Left ventricle myocardium superior (tissue), 1 donor: ENCODE results near the gene ABLIM1. TPM values are rescaled to one million over a fixed set of nuclear protein-coding genes. Genes with fewer than 3 reads are reported as not detected.

Experiments
- ATAC-seq: fragments of 200-7000 bp; cut with Tn5 transposase; one replicate; pipeline ENCODE4 v1.9.1; 2020; ENCODE audit warnings: mild to moderate bottlenecking, moderate library complexity
- DNase-seq: peaks from one replicate; pipeline ENCODE4 v3.0.0-alpha.2; 2020
- intact Hi-C: fragments of 100-400 bp; cut with micrococcal nuclease; formaldehyde crosslinking; loops from one replicate; pipeline ENCODE4 v1.11.0; 2022
- total RNA-seq: library from RNA; stranded (reverse); fragmentation: NEBNext Ultra II Directional; extraction: Animal tissue kit (Norgen Biotek cat#: 25700); gene quantifications from one replicate; pipeline ENCODE4 v1.2.1, GENCODE V29; 2021
- donor health status: DM: no; HTN: yes; CAD: no; lungs with severe emphysema.

Gene ABLIM1
- total RNA-seq, 1 donor from 2014 or later: 808 TPM

- peak; percentile 59 for ATAC-seq
- intact Hi-C loops: no loop called here
- no peak for DNase-seq
Measured at GRCh38 chr10:114652402-114653368, 5.4 kb downstream of the ABLIM1 start.

DNA sequence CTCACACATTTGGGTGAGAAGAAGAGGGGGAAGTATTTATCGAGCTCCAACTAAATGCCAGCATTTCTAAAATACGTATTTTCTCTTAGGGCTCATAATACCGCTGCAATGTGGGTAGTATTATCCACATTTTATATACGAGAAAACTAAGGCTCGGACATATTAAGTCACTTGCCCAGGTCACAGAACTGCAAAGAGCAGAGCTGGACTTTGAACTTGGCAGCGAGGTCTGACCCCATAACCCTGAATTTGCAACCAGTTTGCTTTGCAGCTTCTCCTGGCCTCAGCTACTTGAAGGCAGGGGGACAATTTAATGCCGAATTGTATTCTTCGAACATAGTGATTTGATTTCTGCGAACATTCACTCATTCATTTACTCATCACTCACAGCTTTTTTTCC, 7.2 kb downstream of the ABLIM1 start:
- ATAC-seq (no peak), DNase-seq (no peak)
- intact Hi-C loops: no loop called here

DNA sequence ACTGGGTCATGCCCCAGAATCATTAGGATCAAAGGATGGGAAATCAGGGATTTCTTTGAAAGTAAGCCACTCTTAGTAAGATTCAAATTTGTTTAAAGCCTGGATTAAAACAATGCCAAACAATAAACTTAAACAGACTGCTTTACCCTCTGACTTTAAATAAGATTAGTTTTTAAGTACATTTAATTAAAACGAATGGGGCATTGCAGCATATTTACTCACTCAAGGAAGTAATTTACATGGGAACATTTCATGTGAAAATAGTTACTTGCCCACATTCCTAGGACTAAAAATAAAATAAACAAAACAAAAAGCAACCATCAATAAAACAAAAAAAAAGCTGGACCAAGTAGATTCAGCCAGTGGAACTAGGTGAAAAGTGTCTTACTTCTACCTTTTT, 7.8 kb downstream of the ABLIM1 start:
- intact Hi-C loops: no loop called here
- DNase-seq (no peak), ATAC-seq (no peak)

DNA sequence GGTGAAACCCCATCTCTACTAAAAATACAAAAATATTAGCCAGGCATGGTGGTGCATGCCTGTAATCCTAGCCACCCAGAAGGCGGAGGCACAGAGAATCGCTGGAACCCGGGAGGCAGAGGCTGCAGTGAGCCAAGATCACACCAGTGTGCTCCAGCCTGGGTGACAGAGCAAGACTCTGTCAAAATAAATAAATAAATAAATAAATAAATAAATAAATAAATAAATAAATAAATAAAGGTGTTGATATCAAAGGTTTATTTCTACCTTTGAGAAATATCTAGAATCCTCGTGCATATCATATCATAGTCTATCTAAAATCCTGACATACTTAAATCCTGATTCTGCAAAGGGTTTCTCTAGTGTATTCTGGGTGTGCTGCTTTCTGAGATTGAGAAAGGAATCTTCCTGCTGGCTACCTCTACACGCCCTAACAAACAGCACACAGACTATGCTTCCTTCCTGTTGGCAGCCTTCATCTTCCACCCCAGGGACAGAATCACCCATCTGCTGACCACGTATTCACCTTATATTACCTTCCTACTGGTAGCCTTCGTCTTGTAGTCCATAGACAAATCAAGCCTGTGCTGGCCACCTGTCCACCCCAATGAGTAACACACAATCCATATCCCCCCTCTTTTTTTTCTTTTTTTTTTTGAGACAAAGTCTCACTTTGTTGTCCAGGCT, 8.7 kb downstream of the ABLIM1 start:
- ATAC-seq (no peak), DNase-seq (no peak)
- intact Hi-C loops: no loop called here

GRCh38 chr10:114648368-114648767, 9.7 kb downstream of the ABLIM1 start:
- DNase-seq (no peak), ATAC-seq (no peak)
- intact Hi-C loops: no loop called here

DNA sequence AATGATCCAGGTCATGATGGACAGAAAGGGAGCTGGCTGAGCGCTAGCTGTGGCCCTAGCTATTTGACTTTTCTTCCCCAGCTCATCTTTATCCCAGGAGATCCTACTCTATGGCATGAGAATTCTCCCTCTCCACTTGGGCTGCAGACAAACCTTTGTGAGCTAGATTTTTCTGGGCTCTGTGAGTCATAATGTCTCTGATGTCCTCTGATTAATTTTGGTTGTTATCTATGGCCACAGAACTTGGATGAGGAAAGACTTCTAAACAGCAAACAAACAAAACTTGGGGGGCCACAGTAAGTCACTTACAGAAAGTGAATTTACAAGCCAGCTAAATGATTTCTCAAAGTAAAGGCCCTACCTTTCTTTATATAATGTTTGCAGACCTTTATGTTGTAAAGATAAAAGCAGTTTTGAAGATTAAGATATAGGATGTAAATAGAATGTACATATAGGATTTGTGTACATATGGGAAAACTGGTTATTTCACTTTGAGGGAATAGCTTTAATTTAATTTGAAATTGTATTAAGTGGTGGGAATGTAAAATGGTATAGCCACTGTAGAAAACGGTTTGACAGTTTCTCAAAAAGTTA, 10.4 kb downstream of the ABLIM1 start:
- intact Hi-C loops: no loop called here
- DNase-seq (no peak), ATAC-seq (no peak)

GRCh38 chr10:114646426-114646825, 11.6 kb downstream of the ABLIM1 start:
- no peak for DNase-seq
- no peak for ATAC-seq

DNA sequence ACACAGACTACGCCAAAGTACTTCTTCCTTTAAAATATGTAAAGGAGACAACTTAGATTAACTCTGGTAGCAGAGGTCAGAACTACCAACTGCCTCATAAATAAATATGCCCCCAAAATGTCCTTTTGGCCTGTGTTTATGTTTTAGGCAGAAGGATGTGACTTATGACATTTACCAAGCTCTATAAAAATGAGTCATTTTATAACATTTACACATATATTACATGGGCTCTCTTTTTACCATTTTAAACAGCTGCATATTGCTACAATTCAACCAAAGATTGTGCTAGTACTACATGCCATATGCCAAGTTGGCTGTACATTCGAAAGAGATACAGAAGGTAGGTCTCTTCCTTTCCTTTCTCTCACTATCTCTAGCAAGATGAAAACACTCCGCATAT, 12.4 kb downstream of the ABLIM1 start:
- no peak for DNase-seq
- no peak for ATAC-seq
- intact Hi-C loops: no loop called here

More at GRCh38 chr10:114646426-114646825, 11.6 kb downstream of the ABLIM1 start:
- intact Hi-C loops: no loop called here

DNA sequence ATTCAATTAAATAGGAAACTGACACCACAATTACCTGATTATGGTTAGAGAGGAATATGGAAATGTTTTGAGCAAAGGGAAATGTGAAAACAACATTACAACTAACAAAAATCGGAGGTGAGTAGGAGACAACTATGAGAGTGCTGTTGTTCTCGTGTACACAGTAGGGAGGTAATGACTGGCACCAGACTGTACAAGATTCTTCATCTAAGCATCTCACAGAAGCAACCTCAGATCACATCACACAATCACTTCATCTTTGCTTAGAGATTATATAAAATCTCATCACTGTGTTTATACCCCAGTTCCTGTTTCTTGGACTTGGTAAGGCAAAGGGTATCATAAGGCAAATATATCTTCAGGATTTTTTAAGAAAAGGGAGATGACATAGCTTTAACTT, 14.9 kb downstream of the ABLIM1 start:
- ATAC-seq: no peak
- no peak for DNase-seq
- intact Hi-C loops: no loop called here

DNA sequence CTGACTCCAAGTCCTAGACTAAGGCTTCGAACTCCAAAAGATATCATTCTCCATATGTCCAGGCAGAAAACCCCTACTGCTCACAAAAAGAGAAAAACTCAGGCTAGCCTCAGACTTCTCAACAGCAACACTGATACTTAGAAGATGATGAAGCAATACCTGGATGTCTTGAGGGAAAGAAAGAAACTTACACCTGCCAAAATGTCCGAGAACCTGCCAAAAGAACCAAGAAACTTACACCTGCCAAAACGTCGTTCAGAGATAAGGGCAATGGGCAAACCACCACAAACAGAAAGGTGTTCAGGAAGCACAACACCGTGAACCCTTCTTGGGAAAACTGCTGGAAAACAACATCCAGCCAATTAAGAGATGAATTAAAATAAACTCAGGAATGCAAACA, 15.3 kb downstream of the ABLIM1 start:
- DNase-seq (no peak), ATAC-seq (no peak)
- intact Hi-C loops: no loop called here

GRCh38 chr10:114638821-114639625, 19.1 kb downstream of the ABLIM1 start:
- intact Hi-C loops: loop anchor here (10.0 kb wide), 1 partner anchor 84 kb away; no protein-coding TSS in a partner anchor

DNA sequence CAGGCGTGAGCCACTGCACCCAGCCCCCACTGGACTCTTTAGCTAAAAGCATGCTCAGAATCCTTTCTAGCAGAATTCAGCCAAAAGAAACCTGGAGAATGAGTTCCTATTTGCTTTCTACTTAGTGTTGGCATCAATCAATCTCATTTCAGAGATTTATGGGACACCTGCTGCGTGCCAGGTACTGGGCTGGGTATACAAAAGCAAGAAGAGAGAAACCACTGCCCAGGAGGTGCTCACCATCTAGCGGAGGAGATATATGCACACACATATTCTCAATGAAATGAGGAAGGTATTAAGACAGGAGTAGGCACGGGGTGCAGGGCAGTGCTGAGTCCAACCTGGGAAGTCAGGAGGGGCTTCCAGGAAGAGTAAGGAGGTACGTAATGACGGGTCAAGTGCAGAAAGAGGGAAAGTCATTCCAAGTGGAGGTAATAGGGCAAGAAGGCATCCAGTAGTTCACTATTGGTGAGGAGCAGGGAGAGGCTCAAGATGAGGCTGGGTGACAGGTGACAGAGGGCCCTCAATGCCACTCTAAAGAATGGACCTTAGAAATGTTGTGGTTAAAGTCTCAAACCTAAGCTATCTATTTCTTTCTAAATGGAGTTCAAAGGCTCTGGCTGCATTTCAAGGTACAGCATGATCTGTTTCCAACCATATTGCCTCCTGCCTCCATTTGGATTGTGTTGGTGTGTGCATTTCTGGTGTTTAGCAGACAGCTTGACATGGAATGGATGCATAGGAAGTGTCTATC, 22.1 kb downstream of the ABLIM1 start:
- no peak for DNase-seq
- intact Hi-C loops: loop anchor here (10.0 kb wide), 1 partner anchor 81 kb away; no protein-coding TSS in a partner anchor
- no peak for ATAC-seq

More at GRCh38 chr10:114638821-114639625, 19.1 kb downstream of the ABLIM1 start:
- no peak for DNase-seq
- ATAC-seq: peak; percentile 40

GRCh38 chr10:114635101-114635500, 23.0 kb downstream of the ABLIM1 start:
- no peak for DNase-seq
- ATAC-seq: no peak
- intact Hi-C loops: loop anchor here (10.0 kb wide), 1 partner anchor 80 kb away; no protein-coding TSS in a partner anchor

GRCh38 chr10:114634609-114634979, 23.5 kb downstream of the ABLIM1 start:
- DNase-seq: peak; percentile 55
- intact Hi-C loops: loop anchor here (5.0 to 10.0 kb wide), 2 partner anchors 48 to 80 kb away; no protein-coding TSS in a partner anchor
- ATAC-seq: peak; percentile 46

DNA sequence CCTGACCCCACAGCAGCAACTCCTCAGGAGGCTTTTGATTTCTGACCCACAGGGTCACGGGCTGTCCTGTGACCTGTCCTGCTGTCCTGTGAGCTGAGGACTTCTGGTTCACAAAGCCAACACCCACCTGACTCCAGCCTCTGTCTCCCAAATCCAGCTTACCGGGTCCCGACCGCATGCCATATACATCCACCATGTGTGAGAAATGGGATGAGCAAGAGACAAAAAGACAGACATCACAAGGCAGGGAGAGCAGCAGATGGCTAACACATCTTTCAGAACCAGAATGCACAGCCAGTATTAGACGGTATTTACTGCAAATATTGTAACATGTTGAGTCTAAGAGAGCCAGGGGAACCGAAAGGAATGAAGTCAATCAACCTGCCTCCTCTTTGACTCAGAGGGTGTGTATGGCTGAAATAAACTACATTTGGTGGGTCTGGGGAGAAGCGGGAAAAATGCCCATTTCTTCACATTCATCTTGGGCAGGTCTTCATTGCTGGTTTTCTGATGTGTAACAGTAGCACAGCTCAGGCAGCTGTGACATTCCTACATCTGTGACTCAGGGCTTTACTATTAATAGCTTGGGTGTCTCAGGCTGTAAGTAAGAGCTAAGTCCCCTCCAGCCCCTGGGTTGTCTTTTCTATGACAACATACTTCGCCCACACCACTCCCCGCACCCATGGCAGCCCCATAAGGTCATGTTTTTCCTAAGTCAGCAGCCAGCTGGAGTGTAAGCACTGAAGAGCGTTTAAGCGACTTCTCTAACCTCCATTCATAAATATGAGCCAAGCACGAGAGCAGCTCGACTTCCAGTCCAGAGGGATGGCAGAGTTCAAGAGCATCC, 25.0 kb downstream of the ABLIM1 start:
- ATAC-seq: peak; percentile 61
- intact Hi-C loops: loop anchor here (5.0 to 10.0 kb wide), 2 partner anchors 49 to 78 kb away; no protein-coding TSS in a partner anchor
- DNase-seq: peak; percentile 60

GRCh38 chr10:114631666-114632417, 26.2 kb downstream of the ABLIM1 start:
- DNase-seq: peak; percentile 76
- peak; percentile 56 for ATAC-seq
- intact Hi-C loops: loop anchor here (5.0 to 10.0 kb wide), 2 partner anchors 50 to 77 kb away; no protein-coding TSS in a partner anchor
